B cell (primary cell): Measurements from ENCODE around the gene CCDC78. TPM values are rescaled to one million over a fixed set of nuclear protein-coding genes. Genes with fewer than 3 reads are reported as not detected.

Source experiments
- ATAC-seq: fragments of 200-7000 bp; cut with Tn5 transposase; one replicate; pipeline ENCODE4 v1.10.0; 2021; ENCODE audit warnings: low read depth, mild to moderate bottlenecking, moderate number of reproducible peaks, moderate library complexity
- CTCF ChIA-PET: fragments of 350-600 bp; sonication (Branson Sonifier 250); formaldehyde crosslinking; loops from one replicate; lab custom pipeline; 2021; ENCODE audit warnings: antibody characterized with exemption, inconsistent platforms; lab: Charles Lee
- POLR2A ChIA-PET: fragments of 350-600 bp; sonication (Branson Sonifier 250); formaldehyde crosslinking; loops from one replicate; lab custom pipeline; 2021; ENCODE audit warnings: antibody characterized with exemption; lab: Charles Lee
- DNase-seq: peaks from one replicate; pipeline ENCODE4 v3.0.0; 2013
- H2AFZ ChIP-seq: 2 replicates; pipeline ENCODE4 v1.6.1; 2012; ENCODE audit warnings: mild to moderate bottlenecking, low read depth, low read length; ENCODE audit not compliant: insufficient read depth, poor library complexity, severe bottlenecking
- H3K27ac ChIP-seq, 2 donors: 1 replicate in 1 of 2; 2 replicates in 1 of 2; pipeline ENCODE4 v1.5.1; 2012 to 2013; ENCODE audit warnings: low read length in 2 of 2, mild to moderate bottlenecking in 2 of 2, moderate library complexity in 1 of 2
- H3K27me3 ChIP-seq, 4 experiments: fragments of 200-600 bp in 1 of 4; sonication (generic) in 1 of 4; replicated peaks in 1 of 4; 1 replicate in 2 of 4; 2 replicates in 2 of 4; pipeline versions ENCODE4 v1.6.1 to v1.7.0; 2013 to 2016; ENCODE audit warnings: low read length in 3 of 4, mild to moderate bottlenecking in 2 of 4, mixed read lengths in 1 of 4, moderate library complexity in 1 of 4; ENCODE audit not compliant: insufficient read depth in 4 of 4, control insufficient read depth in 3 of 4; ENCODE audit errors: control extremely low read depth in 1 of 4
- H3K36me3 ChIP-seq, 2 experiments: replicated peaks in 1 of 2; 1 replicate in 1 of 2; 2 replicates in 1 of 2; pipeline versions ENCODE4 v1.6.1 to v1.7.1; 2013; ENCODE audit warnings: low read length in 1 of 2; ENCODE audit not compliant: insufficient read depth in 2 of 2, control insufficient read depth in 1 of 2; ENCODE audit errors: control extremely low read depth in 1 of 2, extremely low read depth in 1 of 2
- H3K4me1 ChIP-seq, 2 donors: fragments of 200-600 bp in 1 of 2; sonication (generic) in 1 of 2; 1 replicate in 1 of 2; 2 replicates in 1 of 2; pipeline versions ENCODE4 v1.5.1 to v1.6.1; 2013 to 2017; ENCODE audit warnings: low read length in 2 of 2; ENCODE audit not compliant: control insufficient read depth in 2 of 2, insufficient read depth in 2 of 2
- H3K4me2 ChIP-seq: replicated peaks from 2 replicates; pipeline ENCODE3; 2012; ENCODE audit warnings: mild to moderate bottlenecking, low read depth, low read length; ENCODE audit not compliant: poor library complexity, severe bottlenecking
- H3K4me3 ChIP-seq, 5 experiments: fragments of 200-600 bp in 1 of 5; sonication (generic) in 1 of 5; 1 replicate in 3 of 5; 2 replicates in 2 of 5; pipeline versions ENCODE4 v1.5.1 to v1.7.0; 2011 to 2016; ENCODE audit warnings: low read length in 4 of 5, mild to moderate bottlenecking in 4 of 5, low read depth in 2 of 5, control low read depth in 1 of 5, moderate library complexity in 1 of 5; ENCODE audit not compliant: insufficient read depth in 1 of 5; ENCODE audit errors: control extremely low read depth in 1 of 5, extremely low read depth in 1 of 5
- H3K79me2 ChIP-seq: fragments of 200-600 bp; sonication (generic); one replicate; pipeline ENCODE4 v1.6.0; 2016; ENCODE audit warnings: low read length; ENCODE audit not compliant: control insufficient read depth, insufficient read depth
- H3K9ac ChIP-seq: fragments of 200-600 bp; sonication (generic); 2 replicates; pipeline ENCODE4 v1.6.1; 2017; ENCODE audit warnings: mild to moderate bottlenecking, low read length, moderate library complexity
- H3K9me3 ChIP-seq, 3 donors: one replicate each; pipeline versions ENCODE4 v1.6.1 to v1.7.1; 2013; ENCODE audit warnings: low read length in 2 of 3; ENCODE audit not compliant: control insufficient read depth in 2 of 3, insufficient read depth in 1 of 3; ENCODE audit errors: control extremely low read depth in 1 of 3
- H4K20me1 ChIP-seq: 2 replicates; pipeline ENCODE4 v1.6.0; 2012; ENCODE audit warnings: mild to moderate bottlenecking, low read length; ENCODE audit not compliant: insufficient read depth, control insufficient read depth, poor library complexity, severe bottlenecking
- H3K27ac Mint-ChIP-seq: one replicate; pipeline ENCODE4 v1.8.0; 2021; ENCODE audit warnings: mixed read lengths
- H3K27me3 Mint-ChIP-seq: one replicate; pipeline ENCODE4 v1.8.0; 2021; ENCODE audit warnings: mixed read lengths
- H3K4me1 Mint-ChIP-seq: one replicate; pipeline ENCODE4 v1.8.0; 2021; ENCODE audit warnings: mixed read lengths
- H3K4me3 Mint-ChIP-seq: one replicate; pipeline ENCODE4 v1.8.0; 2021; ENCODE audit warnings: mixed read lengths
- H3K9me3 Mint-ChIP-seq: one replicate; pipeline ENCODE4 v1.8.0; 2022; ENCODE audit warnings: mixed read lengths; ENCODE audit not compliant: insufficient read depth
- CTCF ChIP-seq: fragments of 200-600 bp; IDR thresholded peaks from one replicate; pipeline ENCODE4 v1.8.0; 2022; ENCODE audit warnings: antibody characterized with exemption, mild to moderate bottlenecking
- EZH2 ChIP-seq: IDR thresholded peaks from 2 replicates; pipeline ENCODE4 v1.6.1; 2012; ENCODE audit warnings: borderline replicate concordance, low read depth, mild to moderate bottlenecking, moderate library complexity, low read length; ENCODE audit not compliant: insufficient read depth, poor library complexity, severe bottlenecking
- WGBS: methylation state at CpG from one replicate; pipeline ENCODE4 v1.1.5; 2013; ENCODE audit warnings: missing lambda C conversion rate; ENCODE audit not compliant: insufficient coverage; 5-methylcytosine and 5-hydroxymethylcytosine counted together
- intact Hi-C: fragments of 100-400 bp; cut with micrococcal nuclease; formaldehyde crosslinking; loops from one replicate; pipeline ENCODE4 v1.10.0; 2022
- polyA plus RNA-seq: library from polyadenylated mRNA; depleted of rRNA; stranded (reverse); fragments of >200 nt; gene quantifications from 2 replicates; pipeline ENCODE4 v1.2.3, GENCODE V29; 2012
- total RNA-seq, 2 donors: library from RNA; stranded (reverse); fragments of 120-200 nt in 1 of 2; gene quantifications; 1 replicate in 1 of 2; 2 replicates in 1 of 2; pipeline versions ENCODE4 v1.2.3 to v1.2.4, GENCODE V29; 2013 to 2022

CCDC78 gene
- total and polyA plus RNA-seq, 2 donors (not counting 1 experiment from before 2014, with no cell fraction given), result 11.8 to 34.2 TPM

- ATAC-seq (no peak), DNase-seq (no peak)
- WGBS, result under 1% methylated on average over 38 of the region's 38 CpGs
- TF ChIP-seq EZH2 (no peak), CTCF (no peak)
- Mint-ChIP-seq H3K4me1 (peaks cover 38% of the 10 kb centered on the region), H3K9me3 (no peaks in the 10 kb centered on the region), H3K4me3 (peak overlapping the region; percentile 89), H3K27ac (peak overlapping the region; percentile 65), H3K27me3 (no peaks in the 10 kb centered on the region)
- intact Hi-C loops, result loop anchor here (5.0 kb wide), 1 partner anchor 42 kb away; the partner anchor contains the start of gene ANTKMT
- Histone ChIP-seq H2AFZ (peak overlapping the region; percentile 85), H3K36me3 (peaks cover 0 to 17% of the 10 kb centered on the region in 2 experiments), H3K4me1 (peaks cover 28 to 65% of the 10 kb centered on the region in 2 donors), H3K27me3 (peaks cover 0 to 15% (median 6%) of the 10 kb centered on the region in 4 experiments), H3K9ac (peak overlapping the region; percentile 67), H4K20me1 (peaks cover 31% of the 10 kb centered on the region), H3K27ac (peak overlapping the region in 1 of 2 donors; percentile 81), H3K4me3 (peak overlapping the region; percentile 22 to 84 (median 65)), H3K79me2 (peaks cover 32% of the 10 kb centered on the region), H3K9me3 (peaks cover 0 to 7% (median 0%) of the 10 kb centered on the region in 3 donors), H3K4me2 (peak overlapping the region; percentile 99)
- POLR2A ChIA-PET, result interaction anchor here (0.8 to 1.1 kb wide), 2 partner anchors 10 to 154 kb away, joined by 3 to 6 read pairs; partner anchors contain the start of gene WDR24
- CTCF ChIA-PET, result interaction anchor here (0.8 to 1.4 kb wide), 2 partner anchors 10 to 13 kb away, joined by 3 to 7 read pairs; partner anchors contain the start of genes RHOT2 and WDR24
Observed at GRCh38 chr16:680625-680945, 45.7 kb downstream of the CCDC78 start.
